DMS79 (cell line): ENCODE data around the gene VPREB3.
A peak's percentile ranks its signal among the peaks of the same experiment; 100 is the strongest.

ENCODE experiments used
- DNase-seq: peaks from one replicate; lab custom pipeline; 2025; lab: John Stamatoyannopoulos, UW

Gene VPREB3

DNA sequence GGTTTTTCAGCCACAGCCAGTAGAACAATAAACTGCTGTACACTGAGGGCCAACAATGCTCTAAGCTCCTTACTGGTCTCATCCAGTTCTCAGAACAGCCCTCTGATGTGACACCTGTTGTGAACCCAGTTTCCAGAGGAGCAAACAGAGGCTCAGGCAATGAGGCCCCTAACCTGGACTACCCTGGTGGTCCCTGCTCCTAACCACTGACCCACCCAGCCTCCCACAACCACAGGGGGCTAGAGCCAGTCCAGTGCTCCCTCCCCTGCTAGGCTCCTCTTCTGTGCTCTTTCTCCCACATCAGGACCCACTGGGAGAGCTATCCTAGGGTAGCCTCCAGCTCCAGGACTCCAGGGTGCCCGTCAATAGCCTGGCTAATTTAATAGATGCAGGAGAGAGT is 28.5 kb upstream of the VPREB3 start:
- no peak for DNase-seq

DNA sequence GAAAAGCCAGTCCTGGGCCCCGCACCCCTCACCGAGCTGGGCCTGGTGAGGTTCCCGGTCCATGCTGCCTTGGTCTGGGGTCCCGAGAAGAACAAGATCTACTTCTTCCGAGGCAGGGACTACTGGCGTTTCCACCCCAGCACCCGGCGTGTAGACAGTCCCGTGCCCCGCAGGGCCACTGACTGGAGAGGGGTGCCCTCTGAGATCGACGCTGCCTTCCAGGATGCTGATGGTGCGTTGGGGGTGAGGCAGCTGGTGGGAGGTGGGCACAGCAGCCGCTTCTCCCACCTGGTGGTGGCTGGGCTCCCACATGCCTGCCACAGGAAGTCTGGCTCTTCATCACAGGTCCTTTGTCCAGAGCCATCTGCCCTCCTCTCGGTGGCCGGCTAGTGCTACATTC is 28.0 kb upstream of the VPREB3 start:
- no peak for DNase-seq

DNA sequence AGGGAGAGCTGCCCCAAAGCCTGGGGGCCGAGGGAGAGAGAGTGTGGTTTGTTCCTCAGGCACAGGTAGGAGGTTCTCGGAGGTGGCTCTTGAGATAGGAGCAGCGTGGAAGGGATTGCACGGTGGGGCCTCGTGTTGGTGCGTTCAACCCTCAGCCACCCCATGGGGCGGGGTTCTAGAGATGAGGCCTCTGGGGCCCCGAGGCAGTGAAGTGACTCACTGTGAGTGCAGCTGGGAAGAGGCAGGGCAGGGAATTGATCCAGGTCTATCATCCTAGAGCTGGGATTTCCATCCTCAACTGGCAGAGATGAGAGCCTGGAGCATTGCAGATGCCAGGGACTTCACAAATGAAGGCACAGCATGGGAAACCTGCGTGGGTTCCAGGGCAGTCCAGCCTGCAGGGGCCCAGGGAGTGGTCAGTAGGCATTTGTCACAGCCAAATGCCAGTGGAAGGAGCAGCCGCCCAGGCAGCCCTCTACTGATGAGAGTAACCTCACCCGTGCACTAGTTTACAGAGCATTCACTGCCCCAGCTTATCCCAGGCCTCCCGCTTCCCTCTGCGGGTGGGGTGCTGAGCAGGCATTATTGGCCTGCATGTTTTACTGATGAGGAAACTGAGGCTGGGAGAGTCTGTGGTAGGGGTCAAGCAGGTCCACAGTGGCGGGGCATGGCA is 27.4 kb upstream of the VPREB3 start:
- DNase-seq: no peak

GRCh38 chr22:23781065-23781464 is 26.8 kb upstream of the VPREB3 start:
- DNase-seq: no peak

- DNase-seq: no peak
Measured at GRCh38 chr22:23780146-23780748, 26.0 kb upstream of the VPREB3 start.

DNA sequence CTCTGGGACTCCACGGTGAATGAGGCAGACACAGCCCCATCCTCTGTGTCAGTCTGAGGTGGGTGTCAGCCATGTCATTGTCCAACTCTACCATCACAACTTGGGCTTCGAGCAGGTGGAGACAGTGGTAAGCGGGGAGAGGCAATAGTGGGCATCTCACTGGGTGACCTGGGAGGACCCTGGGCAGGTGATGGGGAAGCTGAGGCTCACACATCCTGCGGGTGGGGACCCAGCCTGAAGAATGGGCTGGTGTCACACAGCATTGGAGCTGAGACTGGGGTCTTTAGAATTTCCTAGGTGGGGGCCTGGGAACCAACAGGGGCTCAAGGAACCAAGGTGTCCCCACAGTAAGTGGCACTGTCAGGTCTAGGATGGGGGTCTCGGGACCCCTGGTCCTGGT is 25.5 kb upstream of the VPREB3 start:
- DNase-seq: no peak

DNA sequence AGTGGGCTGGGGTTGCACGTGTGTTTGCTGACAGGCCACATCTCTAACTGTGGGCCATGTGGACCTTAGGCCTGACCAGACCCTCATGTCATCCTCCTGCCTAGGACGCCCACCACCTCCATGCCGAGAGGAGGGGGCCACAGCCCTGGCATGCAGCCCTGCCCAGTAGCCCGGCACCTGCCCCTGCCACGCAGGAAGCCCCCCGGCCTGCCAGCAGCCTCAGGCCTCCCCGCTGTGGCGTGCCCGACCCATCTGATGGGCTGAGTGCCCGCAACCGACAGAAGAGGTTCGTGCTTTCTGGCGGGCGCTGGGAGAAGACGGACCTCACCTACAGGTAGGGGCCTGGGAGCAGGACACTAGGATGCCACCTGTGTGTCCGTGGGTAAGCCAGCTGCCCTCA is 24.9 kb upstream of the VPREB3 start:
- DNase-seq: no peak

DNA sequence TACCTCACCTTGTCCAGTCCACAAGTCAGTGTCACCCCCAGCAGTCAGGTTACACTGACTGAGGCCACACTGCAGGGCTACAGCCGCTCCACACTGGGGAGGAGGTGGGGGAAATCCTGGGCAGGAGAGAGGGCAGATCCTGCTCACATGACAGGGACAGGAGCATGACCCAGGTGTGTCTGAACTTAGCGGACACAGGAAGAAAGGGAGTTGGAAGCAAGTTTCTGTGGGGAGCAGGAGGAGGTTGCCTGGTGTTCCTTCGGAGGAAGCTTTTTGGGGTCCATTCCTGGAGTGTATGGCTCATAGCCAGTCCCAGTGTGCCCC is 24.3 kb upstream of the VPREB3 start:
- no peak for DNase-seq

DNA sequence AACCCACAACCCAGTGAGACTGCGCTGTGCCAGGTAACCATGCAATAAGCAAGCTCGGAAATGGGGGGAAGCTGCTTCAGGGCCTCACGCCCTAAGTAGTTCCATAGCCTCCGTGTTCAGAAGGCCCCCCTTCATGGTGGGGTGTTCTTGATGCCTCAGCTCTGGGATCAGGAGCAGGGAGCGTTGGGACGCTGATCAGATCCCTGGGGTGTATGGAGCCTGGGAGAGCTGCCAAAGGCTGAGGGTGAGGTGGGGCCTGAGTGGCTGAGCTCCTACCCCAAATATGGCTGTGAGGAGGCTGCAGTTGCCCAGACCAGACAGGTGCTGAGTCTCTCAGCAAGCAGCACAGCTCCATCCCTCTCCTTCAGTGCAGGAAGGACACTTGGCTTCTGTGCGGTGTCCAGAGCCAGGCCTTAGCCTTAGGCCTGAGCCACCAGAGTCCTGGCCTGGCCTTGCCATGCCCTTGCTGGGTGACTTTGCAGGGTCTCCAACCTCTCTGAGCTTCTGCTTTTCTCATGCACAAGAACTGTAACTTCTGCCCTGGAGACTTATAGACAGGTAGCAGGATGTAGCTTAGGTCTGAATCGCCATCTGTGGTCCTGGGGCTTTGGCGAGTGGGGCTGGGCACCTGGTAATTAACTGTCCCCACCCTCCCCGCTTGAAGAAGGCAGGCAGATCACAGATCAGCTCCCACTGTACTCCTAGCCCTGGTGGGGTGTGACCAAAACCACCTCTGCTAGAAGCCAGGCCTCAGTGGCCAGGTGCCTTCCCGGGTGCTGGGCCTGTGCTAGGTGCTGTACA is 23.8 kb upstream of the VPREB3 start:
- no peak for DNase-seq

- no peak for DNase-seq
Measured at GRCh38 chr22:23775779-23776375, 21.7 kb upstream of the VPREB3 start.

DNA sequence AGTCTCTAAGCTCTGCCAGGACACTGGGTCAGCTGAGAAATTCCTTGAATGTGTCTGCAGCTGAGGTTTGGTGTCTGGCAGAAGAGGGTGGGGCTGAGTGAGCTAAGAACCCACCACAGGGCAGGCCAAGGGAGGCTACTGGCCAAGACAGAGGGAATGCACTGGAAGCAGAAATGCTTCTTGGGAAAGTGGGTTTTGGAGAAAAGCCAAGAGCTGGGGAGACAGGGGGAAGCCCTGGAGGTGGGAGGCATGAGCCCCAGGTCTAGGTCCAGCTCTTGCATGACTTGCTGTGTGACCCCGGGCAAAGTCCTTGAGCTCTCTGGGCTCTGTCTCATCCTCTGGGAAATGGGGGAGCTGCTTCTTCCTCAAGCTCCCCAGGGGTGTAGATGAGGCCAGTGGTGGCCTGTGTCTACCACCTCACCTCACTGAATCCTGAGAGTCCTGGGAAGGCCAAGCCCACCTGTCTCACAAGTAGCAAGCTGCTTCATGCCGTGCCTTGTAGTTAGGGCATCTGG is 20.8 kb upstream of the VPREB3 start:
- no peak for DNase-seq

- no peak for DNase-seq
Measured at GRCh38 chr22:23774114-23774921, 20.1 kb upstream of the VPREB3 start.

DNA sequence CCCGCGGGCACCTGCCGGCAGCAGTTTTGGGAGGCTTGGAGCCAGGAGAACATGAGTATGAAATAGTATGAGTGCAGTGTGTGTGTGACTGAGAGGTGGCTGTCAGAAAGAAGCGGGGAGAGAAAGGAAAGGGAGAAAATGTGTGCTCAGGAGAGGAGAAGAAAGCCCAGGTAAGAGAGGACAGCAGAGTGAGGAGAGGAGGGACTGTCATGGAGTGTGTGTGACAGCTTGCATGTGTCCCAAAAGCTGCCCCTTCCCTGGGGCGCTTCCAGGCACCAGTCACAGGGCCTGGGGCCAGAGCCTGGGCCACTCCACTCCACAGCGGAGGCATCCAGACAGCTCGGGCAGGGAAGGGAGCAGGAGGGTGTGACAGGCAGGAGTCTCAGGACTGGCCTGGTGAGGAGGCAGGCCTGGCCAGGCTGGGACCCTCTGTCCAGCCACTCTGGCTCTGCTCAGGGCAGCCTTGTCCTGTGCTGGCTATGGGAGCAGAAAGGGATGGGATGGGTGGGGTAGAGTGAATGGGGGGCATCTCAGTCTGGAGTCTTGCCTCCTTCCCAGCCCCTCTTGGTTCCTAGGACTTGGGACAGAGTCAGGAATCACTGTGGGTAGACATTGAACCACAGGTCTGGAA is 19.4 kb upstream of the VPREB3 start:
- DNase-seq: no peak

- DNase-seq: no peak
Measured at GRCh38 chr22:23772649-23773473, 18.6 kb upstream of the VPREB3 start, which contains the start of gene MMP11. TSS of gene MMP11 (plus strand) at chr22:23772849. CDS start at chr22:23772871, 22 bp downstream.

DNA sequence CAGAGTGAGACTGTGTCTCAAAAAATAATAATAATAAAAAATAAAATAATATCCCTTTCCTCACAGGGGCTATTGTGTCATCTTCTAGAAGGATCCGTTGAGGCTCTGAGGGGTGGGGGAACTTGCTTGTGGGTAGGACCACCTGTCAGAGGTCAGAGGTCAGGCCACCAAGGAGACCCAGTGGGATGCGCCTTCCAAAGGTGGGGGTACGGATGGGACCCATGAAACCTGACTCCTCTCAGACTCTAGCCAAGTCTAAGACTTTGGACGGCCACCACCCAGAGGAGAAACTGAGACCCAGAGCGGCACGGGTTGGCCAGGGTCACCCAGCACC is 18.1 kb upstream of the VPREB3 start:
- DNase-seq: no peak

- no peak for DNase-seq
Measured at GRCh38 chr22:23769321-23769965, 15.2 kb upstream of the VPREB3 start.

DNA sequence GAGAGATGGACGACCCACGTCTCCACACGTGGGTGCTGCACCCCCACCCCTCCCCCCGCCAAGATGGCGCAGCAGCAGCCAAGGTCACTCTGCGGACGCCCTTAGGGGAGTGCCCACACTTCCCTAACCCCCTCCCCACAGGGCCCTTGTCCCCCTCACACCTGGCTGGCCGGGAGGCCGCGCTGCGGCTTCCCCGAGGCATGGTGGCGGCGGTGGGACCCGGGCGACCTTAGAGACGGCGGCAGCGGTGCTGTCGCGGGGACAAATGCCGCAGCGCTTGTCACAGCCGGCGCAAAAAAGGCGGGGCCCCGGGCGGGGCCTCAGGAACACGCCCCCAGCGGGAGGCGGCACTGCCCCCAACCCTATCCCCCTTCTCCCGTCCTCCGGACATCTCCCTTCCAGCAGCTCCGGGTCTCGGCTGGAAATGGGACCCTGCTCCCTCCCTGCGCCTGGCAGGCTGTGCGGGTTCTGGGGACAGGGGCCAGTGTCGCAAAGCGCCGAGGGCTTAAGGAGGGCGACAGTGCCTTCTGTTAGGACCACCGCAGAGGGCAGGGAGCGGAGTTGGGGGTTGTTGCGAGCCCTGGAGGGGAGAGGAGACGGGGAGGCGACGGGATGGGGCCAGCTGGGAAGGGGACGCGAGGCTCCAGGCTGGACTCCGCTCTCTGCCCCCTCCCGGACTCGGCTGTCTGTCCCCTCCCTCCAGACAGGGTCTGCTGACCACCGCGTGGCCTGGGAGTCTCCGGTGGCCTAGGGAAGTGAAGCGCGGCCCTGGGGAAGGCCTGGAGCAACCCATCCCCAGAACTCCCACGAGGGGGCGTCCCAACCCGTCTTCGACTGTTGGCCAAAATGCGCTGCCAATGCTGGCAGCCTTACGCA is 13.7 kb upstream of the VPREB3 start, which contains the start of gene CHCHD10:
Gene CHCHD10 (minus strand): TSS at position 300 of the 876 bp plus-strand sequence. CDS start 98 bp downstream, at position 202.
- DNase-seq: peak; percentile 30

DNA sequence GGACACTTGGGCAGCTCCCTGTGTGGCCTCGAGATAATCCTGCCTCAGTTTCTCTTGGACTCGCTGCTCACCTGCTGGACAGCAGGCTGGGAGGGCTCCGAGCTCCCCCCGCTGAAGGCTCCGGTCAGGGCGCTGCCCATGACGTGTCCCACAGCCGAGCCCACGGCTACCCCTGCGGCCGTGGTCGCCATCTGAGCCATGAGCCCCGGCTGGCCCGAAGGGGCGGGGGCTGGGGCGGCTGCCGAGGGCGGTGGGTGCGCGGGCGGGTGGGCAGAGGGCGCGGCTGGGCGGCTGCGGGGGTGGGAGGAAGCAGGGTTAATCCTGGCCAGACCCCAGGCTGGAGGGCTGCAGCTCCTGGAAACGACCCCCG is 13.1 kb upstream of the VPREB3 start:
- DNase-seq: no peak
